Ammon's horn (tissue), 1 donor: ENCODE data around the gene TMCO1.
"Not testable (repeated sequence)": the region's sequence is repeated elsewhere in the genome, so short reads cannot be mapped to it uniquely, and the experiment has no call there.

ENCODE experiments used
- DNase-seq: peaks from one replicate; pipeline ENCODE4 v3.0.0-alpha.2; 2016; ENCODE audit warnings: low spot score

TMCO1 gene

DNA sequence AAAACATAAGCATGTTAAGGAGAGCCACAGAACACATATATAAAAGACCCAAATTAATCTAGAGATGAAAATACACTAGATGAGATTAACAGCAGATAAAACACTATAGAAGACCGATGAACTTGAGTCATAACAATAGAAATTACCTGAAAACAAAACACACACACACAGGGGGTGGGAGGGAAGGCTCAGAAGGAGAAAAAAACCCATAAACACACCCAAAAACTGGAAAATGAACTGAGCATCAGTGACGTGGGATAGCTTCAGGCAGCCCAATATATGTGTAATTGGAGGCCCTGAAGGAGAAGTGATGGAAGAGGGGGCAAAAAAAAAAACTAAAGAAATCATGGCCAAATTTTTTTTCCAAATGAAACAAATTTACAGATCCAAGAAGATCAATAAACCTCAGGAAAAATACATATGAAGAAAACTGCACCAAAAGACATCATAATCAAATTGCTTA is 81.7 kb downstream of the TMCO1 start:
- no peak for DNase-seq

- DNase-seq, result no peak
These were observed 82.3 kb downstream of the TMCO1 start for GRCh38 chr1:165686121-165686970.

- DNase-seq, result no peak
These were observed 84.7 kb downstream of the TMCO1 start for GRCh38 chr1:165683848-165684485.

GRCh38 chr1:165680773-165681172 is 87.9 kb downstream of the TMCO1 start:
- not testable (repeated sequence) for DNase-seq

GRCh38 chr1:165680303-165680702 is 88.4 kb downstream of the TMCO1 start:
- DNase-seq, result no peak

- DNase-seq, result no peak
These were observed 89.2 kb downstream of the TMCO1 start for GRCh38 chr1:165679282-165680036.

GRCh38 chr1:165678509-165678908 is 90.2 kb downstream of the TMCO1 start:
- no peak for DNase-seq
